Spleen (tissue), 7 donors: ENCODE measurements around the gene AXIN2.

Source experiments
- CTCF ChIP-seq, 11 experiments: fragments of 200-600 bp in 7 of 11; fragments of 450-650 bp in 4 of 11; sonication (generic) in 4 of 11; IDR thresholded peaks in 8 of 11; conservative IDR thresholded peaks in 3 of 11; 1 replicate in 7 of 11; 2 replicates in 4 of 11; pipeline versions ENCODE4 v1.4.0 to v1.8.0; 2016 to 2021; ENCODE audit warnings: antibody characterized with exemption in 11 of 11, inconsistent platforms in 4 of 11, mild to moderate bottlenecking in 1 of 11
- POLR2A ChIP-seq, 3 donors: fragments of 450-650 bp; IDR thresholded peaks; one replicate each; pipeline ENCODE4 v1.5.1; 2017; ENCODE audit warnings: antibody characterized with exemption in 3 of 3, mild to moderate bottlenecking in 1 of 3
- POLR2AphosphoS5 ChIP-seq, 3 donors: sonication (generic); formaldehyde crosslinking; IDR thresholded peaks; one replicate each; pipeline ENCODE4 v1.5.1; 2017; ENCODE audit warnings: antibody characterized with exemption in 3 of 3
- donor health status: DM: no; HTN: no; CAD: no; lungs with moderate emphysema.
- donor health status: DM: no; HTN: no; CAD: no.
- donor health status: DM: no; HTN: no; CAD: no.

DNA sequence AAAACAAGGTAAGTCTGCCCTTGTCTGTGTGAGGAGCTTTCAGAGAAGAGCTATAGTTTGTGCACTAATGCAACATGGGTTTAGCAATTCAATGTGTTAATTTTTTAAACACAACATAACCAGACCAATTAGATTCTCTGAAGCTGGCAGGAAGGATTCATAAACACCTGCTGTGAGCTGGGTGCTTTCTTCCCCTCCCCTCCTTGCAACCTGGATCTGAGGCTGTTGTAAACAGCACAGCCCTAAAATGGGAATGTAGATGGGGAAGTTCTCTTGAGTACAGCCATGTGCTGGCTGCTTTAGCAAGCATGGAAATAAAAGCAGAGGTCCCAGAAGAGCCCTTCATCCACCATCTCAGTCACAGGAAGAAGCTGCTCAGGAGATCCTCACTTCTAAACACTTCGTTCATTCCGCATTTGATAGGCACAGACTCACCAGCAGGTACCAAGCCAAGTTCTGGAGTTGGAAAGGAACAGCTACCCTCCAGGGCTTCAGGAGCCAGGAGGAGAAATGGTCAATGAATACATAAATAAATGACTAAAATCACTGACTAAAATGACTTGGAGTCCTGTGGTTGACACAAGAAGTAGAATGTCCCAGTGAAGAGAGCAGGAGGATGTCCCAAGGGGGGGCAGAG, 21.7 kb downstream of the AXIN2 start:
- no peak for TF ChIP-seq POLR2AphosphoS5 (IDR thresholded peaks at IDR 0.05)
- TF ChIP-seq CTCF (IDR thresholded peaks at IDR 0.05 in 8 of 11, conservative IDR thresholded peaks at IDR 0.05 in 3 of 11) = no peak
- TF ChIP-seq POLR2A (IDR thresholded peaks at IDR 0.05) = no peak
